GM19025 (cell line): ENCODE measurements around the gene IL13.
"Not testable (repeated sequence)": the region's sequence is repeated elsewhere in the genome, so short reads cannot be mapped to it uniquely, and the experiment has no call there.

Source experiments
- ATAC-seq: cut with Tn5 transposase; IDR thresholded peaks from one replicate; pipeline ENCODE4 v1.9.1; 2021; ENCODE audit warnings: mild to moderate bottlenecking, low read depth, moderate library complexity; ENCODE audit not compliant: unreplicated experiment

The IL13 gene

GRCh38 chr5:132657676-132658380 is at the start of gene IL13:
TSS of gene IL13 (plus strand) at chr5:132658173. CDS start at chr5:132658187, 14 bp downstream.
- no peak for ATAC-seq

DNA sequence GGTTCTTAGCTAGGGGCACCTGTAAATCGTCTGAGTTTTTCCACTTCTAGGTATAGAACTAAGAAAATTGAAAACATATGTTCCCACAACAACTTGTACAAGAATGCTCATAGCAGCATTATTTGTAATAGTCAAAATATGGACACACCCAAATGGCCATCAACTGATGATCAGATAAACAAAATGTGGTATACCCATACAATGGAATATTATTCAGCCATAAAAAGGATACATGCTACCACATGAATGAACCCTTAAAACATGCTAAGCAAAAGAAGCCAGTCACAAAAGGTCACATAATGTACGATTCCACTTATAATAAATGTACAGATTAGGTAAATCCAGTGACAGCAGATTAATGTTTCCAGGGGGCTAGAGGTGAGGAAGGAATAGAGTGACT is 46.0 kb upstream of the IL13 start:
- no peak for ATAC-seq

GRCh38 chr5:132612846-132613245 is 45.1 kb upstream of the IL13 start:
- no peak for ATAC-seq

GRCh38 chr5:132621699-132622098 is 36.3 kb upstream of the IL13 start:
- no peak for ATAC-seq

DNA sequence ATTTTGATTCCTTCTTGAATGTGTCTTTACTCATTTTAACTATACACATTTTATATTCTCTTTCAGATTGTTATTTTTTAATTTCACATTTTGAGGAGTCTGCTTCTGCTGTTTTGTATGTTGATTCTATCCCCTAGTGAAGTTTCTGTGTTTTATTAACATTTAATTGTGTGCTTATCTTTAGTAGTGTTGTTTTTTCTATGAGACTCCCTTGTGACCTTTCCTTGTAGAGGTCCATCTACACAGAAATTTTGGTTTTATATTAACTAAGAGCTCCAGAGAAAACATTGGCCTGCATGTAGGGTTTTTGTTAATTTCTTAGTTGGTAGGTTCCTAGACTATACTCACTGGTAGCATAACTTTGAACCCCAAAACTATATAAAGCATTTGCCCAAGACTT is 35.4 kb upstream of the IL13 start:
- ATAC-seq, result no peak

- no peak for ATAC-seq
Measured at GRCh38 chr5:132627470-132627869, 30.5 kb upstream of the IL13 start.

DNA sequence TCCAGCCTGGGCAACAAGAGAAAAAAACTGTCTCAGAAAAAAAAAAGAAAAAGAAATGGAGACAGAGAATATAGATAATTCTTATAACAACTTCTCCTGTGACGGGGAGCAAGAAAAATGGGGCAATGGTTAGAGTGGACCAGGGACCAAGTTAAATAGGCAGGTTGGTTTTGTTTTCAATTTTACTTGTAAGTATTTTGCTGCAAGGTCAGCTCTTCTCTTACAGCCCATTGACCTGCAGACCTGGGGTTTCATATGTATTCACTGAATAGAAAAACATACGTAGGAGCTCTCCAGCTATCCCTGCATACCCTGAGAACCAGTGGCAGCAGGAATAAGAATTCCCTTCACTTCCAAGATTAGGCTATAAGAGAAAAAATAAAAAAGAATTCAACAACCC is 29.2 kb upstream of the IL13 start:
- no peak for ATAC-seq

- peak; percentile 53 for ATAC-seq
Measured at GRCh38 chr5:132629230-132629944, 28.6 kb upstream of the IL13 start.

GRCh38 chr5:132633587-132633986 is 24.4 kb upstream of the IL13 start:
- ATAC-seq, result not testable (repeated sequence)

DNA sequence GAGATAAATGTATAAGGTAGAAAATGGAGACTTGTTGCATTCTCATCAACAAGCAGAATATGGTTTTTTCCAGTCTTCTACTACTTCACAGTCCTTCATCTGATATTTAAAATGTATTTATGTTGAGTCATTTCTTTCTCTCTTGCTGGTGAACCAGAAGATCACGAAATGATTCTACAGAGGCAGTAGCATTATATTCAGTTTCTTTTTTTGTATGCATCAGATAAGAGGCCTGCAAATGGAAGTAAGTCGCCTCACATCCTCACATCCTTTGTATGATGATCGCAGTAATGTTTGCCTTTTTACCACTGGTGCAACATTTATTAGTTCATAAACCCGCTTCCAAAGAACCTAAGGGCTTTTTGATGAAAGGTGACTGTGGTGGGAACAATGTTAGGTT is 22.1 kb upstream of the IL13 start:
- peak; percentile 52 for ATAC-seq

- no peak for ATAC-seq
Measured at GRCh38 chr5:132637241-132637640, 20.7 kb upstream of the IL13 start.

DNA sequence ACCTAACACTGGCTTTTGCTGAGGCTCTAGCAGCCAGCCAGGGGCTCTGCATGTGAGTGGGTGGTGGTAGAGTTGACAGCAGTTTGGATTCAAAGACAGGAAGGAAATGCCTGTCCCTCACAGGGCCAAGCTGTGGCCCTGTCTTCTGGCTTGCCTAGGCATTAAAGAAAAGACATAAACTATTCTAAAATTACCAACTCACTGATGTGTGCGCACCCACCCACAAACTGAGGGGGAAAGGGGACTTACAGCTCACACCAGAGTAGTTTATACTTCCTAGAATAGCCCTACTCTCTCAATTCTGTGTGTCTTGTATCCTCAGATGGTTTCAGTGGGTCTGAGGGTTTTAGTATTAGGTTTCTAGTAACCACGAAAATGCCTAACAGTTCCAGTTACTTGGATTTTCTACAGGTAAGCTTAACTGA is 18.3 kb upstream of the IL13 start:
- peak; percentile 52 for ATAC-seq

DNA sequence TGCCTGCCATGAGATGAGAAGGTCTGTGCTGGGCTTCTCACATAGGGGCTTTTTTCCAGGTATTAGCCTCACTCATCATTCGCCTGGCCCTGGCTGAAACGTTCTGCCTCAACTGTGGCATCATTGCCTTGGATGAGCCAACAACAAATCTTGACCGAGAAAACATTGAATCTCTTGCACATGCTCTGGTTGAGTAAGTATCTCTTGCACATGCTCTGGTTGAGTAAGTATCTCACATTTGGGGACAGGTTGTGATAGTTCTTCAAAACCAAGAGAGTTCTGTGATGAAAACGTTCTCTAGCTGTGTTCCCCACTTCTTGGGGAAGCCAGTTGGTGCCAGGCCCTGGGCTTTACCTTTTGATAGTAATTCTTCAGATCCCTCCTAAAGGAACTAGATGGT is 17.4 kb upstream of the IL13 start:
- ATAC-seq, result no peak

DNA sequence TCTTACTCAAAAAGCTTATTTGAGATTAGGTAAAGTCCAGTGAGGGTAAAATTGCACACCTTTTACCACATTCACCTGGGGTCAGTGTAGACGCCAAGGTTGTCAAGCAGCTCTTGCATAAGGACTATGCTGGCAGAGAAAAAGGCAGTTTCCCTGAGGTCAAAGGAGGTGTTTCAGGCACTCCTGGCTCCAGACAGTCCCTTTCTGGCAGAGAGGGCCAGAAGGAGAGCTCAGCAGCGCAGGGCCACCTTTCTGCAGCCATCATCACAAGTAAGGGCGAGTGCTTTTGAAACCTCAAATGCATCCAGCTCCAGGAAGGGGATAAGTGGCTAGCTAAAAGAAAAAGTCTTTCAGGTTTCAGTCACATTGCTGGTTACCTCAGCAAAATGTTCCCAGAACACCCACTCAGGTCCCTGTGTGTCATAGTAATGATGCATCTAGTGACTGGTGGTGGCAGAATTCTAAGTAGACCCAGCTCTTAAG is 16.7 kb upstream of the IL13 start:
- no peak for ATAC-seq

GRCh38 chr5:132641841-132642240 is 16.1 kb upstream of the IL13 start:
- ATAC-seq, result no peak

DNA sequence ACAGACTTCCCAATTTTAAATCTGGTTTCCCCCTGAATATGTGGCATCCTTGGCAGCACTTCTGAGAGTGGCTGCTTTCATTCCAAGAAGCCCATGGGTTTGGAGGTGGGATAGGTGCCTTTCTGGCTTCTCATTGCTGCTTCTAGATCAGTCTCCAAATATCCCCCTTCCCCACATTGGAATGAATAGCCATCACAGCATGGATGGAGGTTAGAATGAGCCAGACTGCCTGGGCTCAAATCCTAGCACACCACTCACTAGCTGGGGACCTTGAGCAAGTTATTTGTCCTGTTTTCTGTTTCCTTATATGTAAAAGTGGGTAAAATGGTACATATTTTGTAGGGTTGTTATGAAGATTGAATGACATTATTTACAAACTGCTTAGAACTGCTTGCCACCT is 13.8 kb upstream of the IL13 start:
- no peak for ATAC-seq

- ATAC-seq, result no peak
Measured at GRCh38 chr5:132646583-132647266, 11.2 kb upstream of the IL13 start.

DNA sequence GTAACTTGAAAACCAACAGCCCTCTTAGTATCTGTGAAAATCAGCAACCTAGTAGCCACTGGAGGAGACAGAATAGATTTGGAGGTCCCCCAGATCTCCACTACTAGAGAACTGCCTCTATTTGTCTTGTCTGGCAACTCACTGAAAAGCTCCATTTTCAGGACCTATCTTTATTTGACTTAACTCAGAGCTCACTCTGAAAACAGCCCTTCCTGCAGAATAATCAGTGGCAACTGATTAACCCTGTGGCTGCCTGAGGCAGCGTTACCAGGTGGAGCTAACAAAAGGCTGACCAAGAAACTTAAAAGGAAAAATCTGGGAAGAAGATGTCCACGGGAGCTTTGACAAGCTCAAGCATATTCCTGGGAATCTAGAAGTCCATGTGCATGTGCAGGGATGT is 10.5 kb upstream of the IL13 start:
- ATAC-seq, result no peak

- no peak for ATAC-seq
Measured at GRCh38 chr5:132648355-132648754, 9.6 kb upstream of the IL13 start.

GRCh38 chr5:132651838-132652469 is 6.0 kb upstream of the IL13 start:
- ATAC-seq, result no peak

DNA sequence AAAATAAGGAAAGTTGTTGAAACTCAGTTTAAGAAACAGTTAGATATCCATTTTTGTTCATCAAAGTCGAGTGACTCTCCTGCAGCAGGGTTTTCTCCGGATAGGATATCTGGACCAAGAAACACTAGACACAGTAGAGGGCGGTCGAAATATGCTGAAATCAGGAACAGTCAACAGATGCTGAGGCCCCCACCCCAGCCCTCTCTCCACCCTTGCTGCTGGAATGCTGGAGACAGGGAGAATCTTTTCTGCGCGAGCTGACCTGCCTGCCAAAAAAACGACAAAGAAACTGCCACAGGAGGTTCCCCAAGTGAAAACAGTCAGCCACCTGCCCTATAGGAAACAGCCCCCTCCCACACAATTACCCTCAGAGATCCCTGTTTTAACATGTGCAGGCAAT is 4.3 kb upstream of the IL13 start:
- ATAC-seq, result no peak
